H9 (cell line): Measurements from ENCODE around the gene KIF9. TPM values are rescaled to one million over a fixed set of nuclear protein-coding genes. Genes with fewer than 3 reads are reported as not detected.
"Not testable (repeated sequence)": the region's sequence is repeated elsewhere in the genome, so short reads cannot be mapped to it uniquely, and the experiment has no call there.

ENCODE experiments used
- DNase-seq: peaks from one replicate; pipeline ENCODE4 v3.0.0-alpha.2; 2017
- H2AFZ ChIP-seq: one replicate; pipeline ENCODE4 v1.6.1; 2013; ENCODE audit warnings: mild to moderate bottlenecking, low read length, control low read depth, moderate library complexity
- H2AK5ac ChIP-seq: 2 replicates; pipeline ENCODE4 v1.6.1; 2013; ENCODE audit warnings: low read length, control low read depth, mixed read lengths; ENCODE audit not compliant: insufficient read length
- H2BK120ac ChIP-seq: one replicate; pipeline ENCODE4 v1.6.1; 2013; ENCODE audit warnings: low read depth, mild to moderate bottlenecking, low read length, control low read depth, inconsistent platforms; ENCODE audit not compliant: poor library complexity, severe bottlenecking
- H2BK12ac ChIP-seq: 2 replicates; pipeline ENCODE4 v1.6.1; 2013; ENCODE audit warnings: low read length, control low read depth, mixed read lengths, low read depth; ENCODE audit not compliant: insufficient read length
- H2BK15ac ChIP-seq: 2 replicates; pipeline ENCODE4 v1.6.1; 2013; ENCODE audit warnings: low read depth, low read length, control low read depth
- H2BK20ac ChIP-seq: one replicate; pipeline ENCODE4 v1.6.1; 2013; ENCODE audit warnings: low read depth, mild to moderate bottlenecking, low read length, control low read depth, inconsistent platforms; ENCODE audit not compliant: poor library complexity, severe bottlenecking
- H2BK5ac ChIP-seq: 2 replicates; pipeline ENCODE4 v1.6.1; 2013; ENCODE audit warnings: low read length, control low read depth, mixed read lengths; ENCODE audit not compliant: insufficient read length
- H3K14ac ChIP-seq: 2 replicates; pipeline ENCODE4 v1.6.1; 2013; ENCODE audit warnings: low read length, control low read depth; ENCODE audit not compliant: insufficient read depth
- H3K18ac ChIP-seq: 2 replicates; pipeline ENCODE4 v1.6.1; 2013; ENCODE audit warnings: low read depth, mild to moderate bottlenecking, mixed read lengths, low read length, control low read depth; ENCODE audit not compliant: insufficient read length
- H3K23ac ChIP-seq: 2 replicates; pipeline ENCODE4 v1.6.1; 2013; ENCODE audit warnings: low read length, control low read depth, mixed read lengths, low read depth; ENCODE audit not compliant: insufficient read length
- H3K23me2 ChIP-seq: 2 replicates; pipeline ENCODE4 v1.6.1; 2013; ENCODE audit warnings: low read depth, mild to moderate bottlenecking, mixed read lengths, low read length, control low read depth; ENCODE audit not compliant: insufficient read length, poor library complexity, severe bottlenecking
- H3K27ac ChIP-seq: 2 replicates; pipeline ENCODE4 v1.5.1; 2013; ENCODE audit warnings: low read length, control low read depth, mixed read lengths, low read depth; ENCODE audit not compliant: insufficient read length
- H3K27me3 ChIP-seq: 2 replicates; pipeline ENCODE4 v1.6.1; 2013; ENCODE audit warnings: low read length, control low read depth, inconsistent platforms; ENCODE audit not compliant: insufficient read depth
- H3K4ac ChIP-seq: 2 replicates; pipeline ENCODE4 v1.6.1; 2013; ENCODE audit warnings: low read depth, mild to moderate bottlenecking, control low read depth, inconsistent platforms, low read length, moderate library complexity
- H3K4me1 ChIP-seq: 2 replicates; pipeline ENCODE4 v1.6.1; 2013; ENCODE audit warnings: low read length, control low read depth, inconsistent platforms; ENCODE audit not compliant: insufficient read depth
- H3K4me2 ChIP-seq: 2 replicates; pipeline ENCODE4 v1.6.1; 2013; ENCODE audit warnings: low read length, control low read depth, mixed read lengths; ENCODE audit not compliant: insufficient read length, insufficient read depth
- H3K56ac ChIP-seq: 2 replicates; pipeline ENCODE4 v1.6.1; 2013; ENCODE audit warnings: low read depth, mild to moderate bottlenecking, mixed read lengths, low read length, control low read depth; ENCODE audit not compliant: insufficient read length
- H3K79me1 ChIP-seq: 2 replicates; pipeline ENCODE4 v1.6.1; 2013; ENCODE audit warnings: low read depth, mild to moderate bottlenecking, moderate library complexity, low read length, control low read depth, inconsistent platforms; ENCODE audit not compliant: insufficient read depth, poor library complexity, severe bottlenecking
- H3K79me2 ChIP-seq: 2 replicates; pipeline ENCODE4 v1.6.1; 2013; ENCODE audit warnings: low read length, control low read depth, inconsistent platforms; ENCODE audit not compliant: insufficient read depth
- H3K9ac ChIP-seq: 2 replicates; pipeline ENCODE4 v1.6.1; 2013; ENCODE audit warnings: low read length, control low read depth, mixed read lengths; ENCODE audit not compliant: insufficient read length; ENCODE audit errors: extremely low read depth
- H3K9me3 ChIP-seq: one replicate; pipeline ENCODE4 v1.6.1; 2013; ENCODE audit warnings: low read depth, low read length, inconsistent platforms; ENCODE audit not compliant: control insufficient read depth
- H3T11ph ChIP-seq: one replicate; pipeline ENCODE4 v1.6.1; 2013; ENCODE audit warnings: mild to moderate bottlenecking, low read length, control low read depth, inconsistent platforms
- H4K20me1 ChIP-seq: one replicate; pipeline ENCODE4 v1.6.1; 2013; ENCODE audit not compliant: control insufficient read depth, insufficient read length, insufficient read depth
- H4K5ac ChIP-seq: 2 replicates; pipeline ENCODE4 v1.6.1; 2013; ENCODE audit warnings: low read depth, mild to moderate bottlenecking, mixed read lengths, low read length, control low read depth; ENCODE audit not compliant: insufficient read length
- H4K8ac ChIP-seq: replicated peaks from 2 replicates; pipeline ENCODE4 v1.6.1; 2013; ENCODE audit warnings: low read length, control low read depth, mixed read lengths, low read depth; ENCODE audit not compliant: insufficient read length
- H4K91ac ChIP-seq: 2 replicates; pipeline ENCODE4 v1.6.1; 2013; ENCODE audit warnings: low read depth, mild to moderate bottlenecking, moderate library complexity, mixed read lengths, low read length, control low read depth; ENCODE audit not compliant: insufficient read length
- H3K27ac Mint-ChIP-seq, 3 experiments: 2 replicates in 2 of 3; 3 replicates in 1 of 3; pipeline ENCODE4 v1.8.0; 2020 to 2021; ENCODE audit warnings: mixed read lengths in 3 of 3, mild to moderate bottlenecking in 1 of 3, moderate library complexity in 1 of 3
- H3K27me3 Mint-ChIP-seq: 2 replicates; pipeline ENCODE4 v1.8.0; 2021; ENCODE audit warnings: low read depth, mild to moderate bottlenecking, moderate library complexity, mixed read lengths
- H3K36me3 Mint-ChIP-seq, 3 experiments: 2 replicates in 2 of 3; 3 replicates in 1 of 3; pipeline ENCODE4 v1.8.0; 2020 to 2021; ENCODE audit warnings: low read depth in 3 of 3, mixed read lengths in 3 of 3; ENCODE audit not compliant: insufficient read depth in 1 of 3
- H3K4me1 Mint-ChIP-seq, 2 experiments: 2 replicates each; pipeline ENCODE4 v1.8.0; 2020; ENCODE audit warnings: mixed read lengths in 2 of 2
- H3K4me3 Mint-ChIP-seq, 2 experiments: 2 replicates in 1 of 2; 3 replicates in 1 of 2; pipeline ENCODE4 v1.8.0; 2020 to 2021; ENCODE audit warnings: mild to moderate bottlenecking in 2 of 2, mixed read lengths in 2 of 2, moderate library complexity in 1 of 2
- H3K9me3 Mint-ChIP-seq, 2 experiments: 2 replicates in 1 of 2; 3 replicates in 1 of 2; pipeline ENCODE4 v1.8.0; 2020; ENCODE audit warnings: mild to moderate bottlenecking in 2 of 2, mixed read lengths in 2 of 2, moderate library complexity in 1 of 2
- WGBS: extraction: QIAGEN DNeasy Blood & Tissue Kit; methylation state at CpG from one replicate; pipeline ENCODE4 v1.1.7; 2013; ENCODE audit warnings: missing lambda C conversion rate, low lambda C conversion rate, mixed read lengths; ENCODE audit not compliant: insufficient read length; ENCODE audit errors: extremely low coverage; 5-methylcytosine and 5-hydroxymethylcytosine counted together
- total RNA-seq: library from RNA; stranded (reverse); gene quantifications from 2 replicates; pipeline ENCODE4 v1.2.1, GENCODE V29; 2021
- TF ChIP-seq, protein P1 (sequence below): fragments of 200-600 bp; sonication (generic); conservative IDR thresholded peaks from 3 replicates; pipeline ENCODE4 v1.8.0; 2021; ENCODE audit warnings: antibody characterized with exemption, mild to moderate bottlenecking

The KIF9 gene
- total RNA-seq, 1 experiment from 2014 or later = 8.4 TPM

DNA sequence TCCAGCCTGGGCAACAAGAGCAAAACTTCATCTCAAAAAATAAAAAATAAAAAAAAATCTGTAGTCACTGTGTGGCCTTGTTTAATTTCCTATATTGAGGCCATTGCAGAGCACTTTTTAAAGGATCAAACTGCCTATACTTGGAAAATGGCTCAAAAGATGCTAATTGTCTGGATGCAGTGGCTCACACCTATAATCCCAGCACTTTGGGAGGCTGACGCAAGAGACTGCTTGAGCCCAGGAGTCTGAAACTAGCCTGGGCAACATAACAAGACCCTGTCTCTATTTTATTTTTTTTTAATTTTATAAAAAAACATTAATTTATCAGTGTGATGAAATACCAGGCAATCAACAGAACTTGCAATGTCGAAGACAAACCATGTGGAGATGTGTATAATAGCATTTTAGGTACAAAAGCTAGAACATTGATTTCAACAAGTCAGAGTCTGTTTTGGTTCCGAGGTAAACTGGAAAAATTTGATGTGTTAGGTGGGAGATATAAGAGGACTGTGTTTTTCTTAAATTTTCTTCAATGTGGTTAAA is 71.7 kb downstream of the KIF9 start:
- H3K14ac ChIP-seq = no peak overlapping the region
- H3K27ac Mint-ChIP-seq = no peak overlapping the region
- TF ChIP-seq, protein P1, sequence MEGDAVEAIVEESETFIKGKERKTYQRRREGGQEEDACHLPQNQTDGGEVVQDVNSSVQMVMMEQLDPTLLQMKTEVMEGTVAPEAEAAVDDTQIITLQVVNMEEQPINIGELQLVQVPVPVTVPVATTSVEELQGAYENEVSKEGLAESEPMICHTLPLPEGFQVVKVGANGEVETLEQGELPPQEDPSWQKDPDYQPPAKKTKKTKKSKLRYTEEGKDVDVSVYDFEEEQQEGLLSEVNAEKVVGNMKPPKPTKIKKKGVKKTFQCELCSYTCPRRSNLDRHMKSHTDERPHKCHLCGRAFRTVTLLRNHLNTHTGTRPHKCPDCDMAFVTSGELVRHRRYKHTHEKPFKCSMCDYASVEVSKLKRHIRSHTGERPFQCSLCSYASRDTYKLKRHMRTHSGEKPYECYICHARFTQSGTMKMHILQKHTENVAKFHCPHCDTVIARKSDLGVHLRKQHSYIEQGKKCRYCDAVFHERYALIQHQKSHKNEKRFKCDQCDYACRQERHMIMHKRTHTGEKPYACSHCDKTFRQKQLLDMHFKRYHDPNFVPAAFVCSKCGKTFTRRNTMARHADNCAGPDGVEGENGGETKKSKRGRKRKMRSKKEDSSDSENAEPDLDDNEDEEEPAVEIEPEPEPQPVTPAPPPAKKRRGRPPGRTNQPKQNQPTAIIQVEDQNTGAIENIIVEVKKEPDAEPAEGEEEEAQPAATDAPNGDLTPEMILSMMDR = no peak

DNA sequence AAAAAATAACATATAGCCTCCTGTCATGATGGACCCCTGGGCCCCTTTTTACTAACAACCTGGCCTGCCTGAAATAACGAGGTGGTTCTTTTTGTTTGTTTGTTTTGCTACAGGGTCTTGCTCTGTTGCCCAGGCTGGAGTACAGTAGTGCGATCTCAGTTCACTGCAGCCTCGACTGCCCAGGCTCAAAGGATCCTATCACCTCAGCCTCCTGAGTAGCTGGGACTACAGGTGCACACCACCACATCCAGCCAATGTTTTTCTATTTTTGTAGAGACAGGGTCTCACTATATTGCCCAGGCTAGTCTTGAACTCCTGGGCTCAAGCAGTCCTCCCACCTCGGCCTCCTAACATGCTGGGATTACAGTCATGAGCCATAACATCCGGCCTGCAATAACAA is 76.6 kb downstream of the KIF9 start:
- DNase-seq, H3K27me3 ChIP-seq: not testable (repeated sequence)
- no CpG with 5 or more reads among the region's 5 CpGs for WGBS

More for the DNA sequence above, 71.7 kb downstream of the KIF9 start:
- Histone ChIP-seq H4K91ac (no peak overlapping the region), H4K8ac (no peak overlapping the region), H3K18ac (no peak overlapping the region), H3K9ac (no peak overlapping the region), H3K23ac (no peak overlapping the region), H3K23me2 (no peaks in the 10 kb centered on the region), H4K5ac (no peak overlapping the region), H3K4me2 (no peak overlapping the region), H3K79me2 (no peaks in the 10 kb centered on the region; the same call in 1 of the 2 replicates), H2BK15ac (no peak overlapping the region), H3K27ac (no peak overlapping the region), H3K79me1 (no peaks in the 10 kb centered on the region), H3K27me3 (no peaks in the 10 kb centered on the region), H3K56ac (no peak overlapping the region), H2AFZ (no peak overlapping the region), H4K20me1 (no peaks in the 10 kb centered on the region), H3K4ac (no peak overlapping the region), H2BK5ac (no peak overlapping the region), H2BK12ac (no peak overlapping the region), H3K9me3 (no peaks in the 10 kb centered on the region), H3T11ph (no peak overlapping the region), H3K4me1 (no peaks in the 10 kb centered on the region), H2BK120ac (no peak overlapping the region), H2BK20ac (no peak overlapping the region), H2AK5ac (no peak overlapping the region)
- H3K4me3 Mint-ChIP-seq = no peak overlapping the region
- H3K4me1 Mint-ChIP-seq = no peaks in the 10 kb centered on the region
- no peaks in the 10 kb centered on the region for H3K9me3 Mint-ChIP-seq
- no peak for DNase-seq
- WGBS = no CpG with 5 or more reads among the region's 3 CpGs
- H3K27me3 Mint-ChIP-seq = no peaks in the 10 kb centered on the region
- H3K36me3 Mint-ChIP-seq = no peaks in the 10 kb centered on the region

More for the DNA sequence above, 76.6 kb downstream of the KIF9 start:
- H3K4me2 ChIP-seq, H3K36me3 Mint-ChIP-seq, H3K27ac ChIP-seq, H3K79me1 ChIP-seq, H3K27me3 Mint-ChIP-seq, H3K27ac Mint-ChIP-seq, H3K56ac ChIP-seq, H2BK15ac ChIP-seq, H3K18ac ChIP-seq, H3K4me3 Mint-ChIP-seq, H2BK120ac ChIP-seq, H3K23ac ChIP-seq, H2BK20ac ChIP-seq, H3K23me2 ChIP-seq, H3K9ac ChIP-seq, H3K4me1 ChIP-seq, H3K14ac ChIP-seq, H3K79me2 ChIP-seq, H3K9me3 ChIP-seq, H3T11ph ChIP-seq, H2BK12ac ChIP-seq, H4K91ac ChIP-seq, H4K5ac ChIP-seq, H3K4me1 Mint-ChIP-seq, H4K8ac ChIP-seq, H3K4ac ChIP-seq, H3K9me3 Mint-ChIP-seq, H2BK5ac ChIP-seq, H2AFZ ChIP-seq, H4K20me1 ChIP-seq, H2AK5ac ChIP-seq: not testable (repeated sequence)
